GM23338 (cell line): ENCODE measurements around the gene MPST. TPM values are rescaled to one million over a fixed set of nuclear protein-coding genes. Genes with fewer than 3 reads are reported as not detected.

Experiments used
- ATAC-seq: fragments of 200-7000 bp; cut with Tn5 transposase; 3 replicates; pipeline ENCODE4 v1.9.1; 2020
- DNase-seq: peaks from one replicate; pipeline ENCODE4 v3.0.0-alpha.2; 2015; ENCODE audit warnings: low spot score
- H2AFZ ChIP-seq: fragments of 200-600 bp; sonication (generic); 2 replicates; pipeline ENCODE4 v1.8.0; 2016; ENCODE audit warnings: antibody characterized with exemption, mild to moderate bottlenecking, moderate library complexity
- H3F3A ChIP-seq: fragments of 200-600 bp; sonication (generic); replicated peaks from 2 replicates; pipeline ENCODE4 v1.8.0; 2017; ENCODE audit warnings: antibody characterized with exemption, mixed run types, low read depth
- H3K27ac ChIP-seq: fragments of 200-600 bp; sonication (generic); 2 replicates; pipeline ENCODE4 v1.6.1; 2016; ENCODE audit warnings: low read depth
- H3K27me3 ChIP-seq: fragments of 200-600 bp; sonication (generic); 2 replicates; pipeline ENCODE4 v1.8.0; 2016; ENCODE audit warnings: mild to moderate bottlenecking, mixed run types, moderate library complexity; ENCODE audit not compliant: insufficient read depth
- H3K36me3 ChIP-seq: fragments of 200-600 bp; sonication (generic); 2 replicates; pipeline ENCODE4 v1.8.0; 2016; ENCODE audit warnings: mild to moderate bottlenecking; ENCODE audit not compliant: insufficient read depth
- H3K4me1 ChIP-seq: fragments of 200-600 bp; sonication (generic); 2 replicates; pipeline ENCODE4 v1.8.0; 2016; ENCODE audit warnings: mild to moderate bottlenecking, moderate library complexity; ENCODE audit not compliant: insufficient read depth
- H3K4me2 ChIP-seq: fragments of 200-600 bp; sonication (generic); 2 replicates; pipeline ENCODE4 v1.7.1; 2017; ENCODE audit warnings: mixed run types
- H3K4me3 ChIP-seq: fragments of 200-600 bp; sonication (generic); 2 replicates; pipeline ENCODE4 v1.6.1; 2016; ENCODE audit warnings: mixed run types
- H3K79me2 ChIP-seq: fragments of 200-600 bp; sonication (generic); replicated peaks from 2 replicates; pipeline ENCODE4 v1.8.0; 2017; ENCODE audit warnings: mild to moderate bottlenecking; ENCODE audit not compliant: insufficient read depth
- H3K9me2 ChIP-seq: fragments of 200-600 bp; sonication (generic); 2 replicates; pipeline ENCODE4 v1.8.0; 2017; ENCODE audit not compliant: insufficient read depth
- H4K20me1 ChIP-seq: fragments of 200-600 bp; sonication (generic); replicated peaks from 2 replicates; pipeline ENCODE4 v1.8.0; 2017; ENCODE audit warnings: mild to moderate bottlenecking; ENCODE audit not compliant: insufficient read depth
- H3K27ac Mint-ChIP-seq: 2 replicates; pipeline ENCODE4 v1.8.0; 2020; ENCODE audit warnings: inconsistent platforms, mild to moderate bottlenecking, moderate library complexity, mixed read lengths
- H3K27me3 Mint-ChIP-seq: 3 replicates; pipeline ENCODE4 v1.8.0; 2022; ENCODE audit warnings: low read depth, mild to moderate bottlenecking, moderate library complexity, mixed read lengths, inconsistent platforms; ENCODE audit not compliant: insufficient read depth, poor library complexity
- H3K36me3 Mint-ChIP-seq: 3 replicates; pipeline ENCODE4 v1.8.0; 2021; ENCODE audit warnings: low read depth, mild to moderate bottlenecking, inconsistent platforms, moderate library complexity, mixed read lengths
- H3K4me1 Mint-ChIP-seq: 3 replicates; pipeline ENCODE4 v1.8.0; 2020; ENCODE audit warnings: mild to moderate bottlenecking, inconsistent platforms, mixed read lengths
- H3K4me3 Mint-ChIP-seq: 3 replicates; pipeline ENCODE4 v1.8.0; 2021; ENCODE audit warnings: moderate library complexity, mild to moderate bottlenecking, inconsistent platforms, mixed read lengths
- H3K9me3 Mint-ChIP-seq: 3 replicates; pipeline ENCODE4 v1.8.0; 2020; ENCODE audit warnings: moderate library complexity, mild to moderate bottlenecking, inconsistent platforms, mixed read lengths
- CREB1 ChIP-seq: fragments of 250-450 bp; sonication (Bioruptor Pico); IDR thresholded peaks from 2 replicates; pipeline ENCODE4 v1.5.0; 2020; ENCODE audit warnings: low read depth, mild to moderate bottlenecking, moderate library complexity
- EZH2 ChIP-seq: fragments of 200-600 bp; sonication (generic); IDR thresholded peaks from one replicate; pipeline ENCODE4 v1.8.0; 2017; ENCODE audit warnings: antibody characterized with exemption, mild to moderate bottlenecking, low read depth; ENCODE audit not compliant: unreplicated experiment
- EZH2phosphoT487 ChIP-seq: fragments of 200-600 bp; sonication (generic); IDR thresholded peaks from one replicate; pipeline ENCODE4 v1.8.1; 2018; ENCODE audit warnings: antibody characterized with exemption; ENCODE audit not compliant: unreplicated experiment
- JUNB ChIP-seq: IDR thresholded peaks from one replicate; pipeline ENCODE4 v1.6.1; 2016; ENCODE audit warnings: antibody characterized with exemption; ENCODE audit not compliant: unreplicated experiment
- NANOG ChIP-seq: IDR thresholded peaks from 2 replicates; pipeline ENCODE4 v1.6.1; 2016; ENCODE audit warnings: antibody characterized with exemption, borderline replicate concordance
- POLR2AphosphoS5 ChIP-seq: IDR thresholded peaks from 2 replicates; pipeline ENCODE4 v1.6.1; 2016; ENCODE audit warnings: antibody characterized with exemption, low read depth
- STAT1 ChIP-seq: IDR thresholded peaks from one replicate; pipeline ENCODE4 v1.6.1; 2016; ENCODE audit warnings: antibody characterized with exemption; ENCODE audit not compliant: unreplicated experiment
- ZNF114 ChIP-seq: fragments of 250-450 bp; sonication (Bioruptor Pico); IDR thresholded peaks from 2 replicates; pipeline ENCODE4 v1.5.0; 2020; ENCODE audit warnings: mild to moderate bottlenecking, moderate library complexity
- ZNF331 ChIP-seq: fragments of 250-450 bp; sonication (Bioruptor Pico); IDR thresholded peaks from 2 replicates; pipeline ENCODE4 v1.5.0; 2020; ENCODE audit warnings: low read depth, mild to moderate bottlenecking, moderate library complexity
- polyA plus RNA-seq: library from polyadenylated mRNA; unstranded; fragments of >200 nt; fragmentation: Nextera tagmentation; extraction: Ambion mirVana; gene quantifications from 2 replicates; pipeline ENCODE4 v1.2.1, GENCODE V29; 2016
- total RNA-seq: library from RNA; depleted of rRNA; stranded (reverse); fragments of >200 nt; shearing (Covaris generic); gene quantifications from 2 replicates; pipeline ENCODE4 v1.2.3, GENCODE V29; 2014
- TF ChIP-seq, protein P1 (sequence below): IDR thresholded peaks from one replicate; pipeline ENCODE4 v1.6.1; 2018; ENCODE audit warnings: antibody characterized with exemption; ENCODE audit not compliant: unreplicated experiment
- TF ChIP-seq, protein P2 (sequence below): IDR thresholded peaks from 2 replicates; pipeline ENCODE4 v1.6.1; 2016; ENCODE audit warnings: antibody characterized with exemption
- TF ChIP-seq, protein P3 (sequence below), 2 experiments: fragments of 200-600 bp in 1 of 2; sonication (generic) in 1 of 2; conservative IDR thresholded peaks; 2 replicates each; pipeline versions ENCODE4 v1.5.1 to v1.6.1; 2016 to 2017; ENCODE audit warnings: antibody characterized with exemption in 2 of 2, low read depth in 2 of 2, mild to moderate bottlenecking in 2 of 2, moderate library complexity in 1 of 2

MPST gene
- total and polyA plus RNA-seq, 2 experiments from 2014 or later = 86.2 to 158 TPM

GRCh38 chr22:37070334-37070733 is 50.8 kb downstream of the MPST start:
- H2AFZ ChIP-seq = no peak overlapping the region
- Mint-ChIP-seq H3K9me3 (no peaks in the 10 kb centered on the region; the same call in 2 of the 3 replicates), H3K4me3 (no peak overlapping the region), H3K27me3 (peaks cover 48% of the 10 kb centered on the region), H3K27ac (no peak overlapping the region), H3K4me1 (peaks cover 7% of the 10 kb centered on the region; the same call in 2 of the 3 replicates), H3K36me3 (peaks cover 2% of the 10 kb centered on the region; the same call in 1 of the 3 replicates)
- H3K4me3 ChIP-seq = no peak overlapping the region
- H3K36me3 ChIP-seq = no peaks in the 10 kb centered on the region
- no peak for DNase-seq
- H3K4me2 ChIP-seq = no peak overlapping the region
- H3K9me2 ChIP-seq = 0 out of 2 replicates have a peak, but pooled peaks cover 8% of the 10 kb centered on the region
- no peaks in the 10 kb centered on the region for H3F3A ChIP-seq
- ATAC-seq = no peak
- no peaks in the 10 kb centered on the region for H4K20me1 ChIP-seq
- no peaks in the 10 kb centered on the region for H3K79me2 ChIP-seq
- H3K27ac ChIP-seq = no peak overlapping the region
- no peak for TF ChIP-seq NANOG
- no peak for TF ChIP-seq ZNF114 (CRISPR knock-in tag)
- no peak for TF ChIP-seq EZH2phosphoT487
- TF ChIP-seq, protein P1, sequence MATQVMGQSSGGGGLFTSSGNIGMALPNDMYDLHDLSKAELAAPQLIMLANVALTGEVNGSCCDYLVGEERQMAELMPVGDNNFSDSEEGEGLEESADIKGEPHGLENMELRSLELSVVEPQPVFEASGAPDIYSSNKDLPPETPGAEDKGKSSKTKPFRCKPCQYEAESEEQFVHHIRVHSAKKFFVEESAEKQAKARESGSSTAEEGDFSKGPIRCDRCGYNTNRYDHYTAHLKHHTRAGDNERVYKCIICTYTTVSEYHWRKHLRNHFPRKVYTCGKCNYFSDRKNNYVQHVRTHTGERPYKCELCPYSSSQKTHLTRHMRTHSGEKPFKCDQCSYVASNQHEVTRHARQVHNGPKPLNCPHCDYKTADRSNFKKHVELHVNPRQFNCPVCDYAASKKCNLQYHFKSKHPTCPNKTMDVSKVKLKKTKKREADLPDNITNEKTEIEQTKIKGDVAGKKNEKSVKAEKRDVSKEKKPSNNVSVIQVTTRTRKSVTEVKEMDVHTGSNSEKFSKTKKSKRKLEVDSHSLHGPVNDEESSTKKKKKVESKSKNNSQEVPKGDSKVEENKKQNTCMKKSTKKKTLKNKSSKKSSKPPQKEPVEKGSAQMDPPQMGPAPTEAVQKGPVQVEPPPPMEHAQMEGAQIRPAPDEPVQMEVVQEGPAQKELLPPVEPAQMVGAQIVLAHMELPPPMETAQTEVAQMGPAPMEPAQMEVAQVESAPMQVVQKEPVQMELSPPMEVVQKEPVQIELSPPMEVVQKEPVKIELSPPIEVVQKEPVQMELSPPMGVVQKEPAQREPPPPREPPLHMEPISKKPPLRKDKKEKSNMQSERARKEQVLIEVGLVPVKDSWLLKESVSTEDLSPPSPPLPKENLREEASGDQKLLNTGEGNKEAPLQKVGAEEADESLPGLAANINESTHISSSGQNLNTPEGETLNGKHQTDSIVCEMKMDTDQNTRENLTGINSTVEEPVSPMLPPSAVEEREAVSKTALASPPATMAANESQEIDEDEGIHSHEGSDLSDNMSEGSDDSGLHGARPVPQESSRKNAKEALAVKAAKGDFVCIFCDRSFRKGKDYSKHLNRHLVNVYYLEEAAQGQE = no peak
- TF ChIP-seq, protein P2, sequence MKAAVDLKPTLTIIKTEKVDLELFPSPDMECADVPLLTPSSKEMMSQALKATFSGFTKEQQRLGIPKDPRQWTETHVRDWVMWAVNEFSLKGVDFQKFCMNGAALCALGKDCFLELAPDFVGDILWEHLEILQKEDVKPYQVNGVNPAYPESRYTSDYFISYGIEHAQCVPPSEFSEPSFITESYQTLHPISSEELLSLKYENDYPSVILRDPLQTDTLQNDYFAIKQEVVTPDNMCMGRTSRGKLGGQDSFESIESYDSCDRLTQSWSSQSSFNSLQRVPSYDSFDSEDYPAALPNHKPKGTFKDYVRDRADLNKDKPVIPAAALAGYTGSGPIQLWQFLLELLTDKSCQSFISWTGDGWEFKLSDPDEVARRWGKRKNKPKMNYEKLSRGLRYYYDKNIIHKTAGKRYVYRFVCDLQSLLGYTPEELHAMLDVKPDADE = no peak
- TF ChIP-seq ZNF331 = no peak
- TF ChIP-seq STAT1 = no peak
- H3K4me1 ChIP-seq = peaks cover 5% of the 10 kb centered on the region; the same call in 1 of the 2 replicates
- peaks cover 65% of the 10 kb centered on the region for H3K27me3 ChIP-seq

DNA sequence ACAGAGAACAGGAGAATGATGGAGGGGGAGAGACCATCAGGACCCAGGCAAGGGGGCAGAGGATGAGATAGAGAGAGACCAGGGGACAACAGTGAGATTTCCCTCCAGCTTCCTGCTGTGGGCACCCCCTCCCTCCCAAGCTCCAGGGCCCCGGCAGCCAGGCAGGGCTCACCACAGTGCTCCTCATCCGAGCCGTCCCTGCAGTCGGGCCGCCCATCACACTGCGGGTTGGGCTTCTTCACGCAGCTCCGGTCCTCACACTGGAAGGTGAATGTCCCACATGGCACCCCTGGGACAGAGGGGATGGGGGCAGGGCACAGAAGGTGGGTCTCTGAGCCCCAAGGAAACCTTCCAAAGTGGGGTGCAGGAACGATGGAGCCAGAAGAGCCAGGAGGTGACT is 51.2 kb downstream of the MPST start:
- no peaks in the 10 kb centered on the region for H3K79me2 ChIP-seq
- DNase-seq = no peak
- H3K27ac ChIP-seq = no peak overlapping the region
- H3F3A ChIP-seq = no peaks in the 10 kb centered on the region
- Mint-ChIP-seq H3K9me3 (no peaks in the 10 kb centered on the region; the same call in 2 of the 3 replicates), H3K4me1 (peaks cover 7% of the 10 kb centered on the region; the same call in 2 of the 3 replicates), H3K36me3 (peaks cover 2% of the 10 kb centered on the region; the same call in 1 of the 3 replicates), H3K27ac (no peak overlapping the region), H3K27me3 (peaks cover 51% of the 10 kb centered on the region), H3K4me3 (no peak overlapping the region)
- 0 out of 2 replicates have a peak, but pooled peaks cover 8% of the 10 kb centered on the region for H3K9me2 ChIP-seq
- peaks cover 5% of the 10 kb centered on the region; the same call in 1 of the 2 replicates for H3K4me1 ChIP-seq
- H2AFZ ChIP-seq = no peak overlapping the region
- no peaks in the 10 kb centered on the region for H3K36me3 ChIP-seq
- H3K4me3 ChIP-seq = no peak overlapping the region
- ATAC-seq = no peak
- H3K27me3 ChIP-seq = peaks cover 65% of the 10 kb centered on the region
- no peaks in the 10 kb centered on the region for H4K20me1 ChIP-seq
- H3K4me2 ChIP-seq = no peak overlapping the region
- no peak for TF ChIP-seq NANOG
- no peak for TF ChIP-seq EZH2
- no peak for TF ChIP-seq CREB1 (CRISPR knock-in tag)
- TF ChIP-seq, protein P3, sequence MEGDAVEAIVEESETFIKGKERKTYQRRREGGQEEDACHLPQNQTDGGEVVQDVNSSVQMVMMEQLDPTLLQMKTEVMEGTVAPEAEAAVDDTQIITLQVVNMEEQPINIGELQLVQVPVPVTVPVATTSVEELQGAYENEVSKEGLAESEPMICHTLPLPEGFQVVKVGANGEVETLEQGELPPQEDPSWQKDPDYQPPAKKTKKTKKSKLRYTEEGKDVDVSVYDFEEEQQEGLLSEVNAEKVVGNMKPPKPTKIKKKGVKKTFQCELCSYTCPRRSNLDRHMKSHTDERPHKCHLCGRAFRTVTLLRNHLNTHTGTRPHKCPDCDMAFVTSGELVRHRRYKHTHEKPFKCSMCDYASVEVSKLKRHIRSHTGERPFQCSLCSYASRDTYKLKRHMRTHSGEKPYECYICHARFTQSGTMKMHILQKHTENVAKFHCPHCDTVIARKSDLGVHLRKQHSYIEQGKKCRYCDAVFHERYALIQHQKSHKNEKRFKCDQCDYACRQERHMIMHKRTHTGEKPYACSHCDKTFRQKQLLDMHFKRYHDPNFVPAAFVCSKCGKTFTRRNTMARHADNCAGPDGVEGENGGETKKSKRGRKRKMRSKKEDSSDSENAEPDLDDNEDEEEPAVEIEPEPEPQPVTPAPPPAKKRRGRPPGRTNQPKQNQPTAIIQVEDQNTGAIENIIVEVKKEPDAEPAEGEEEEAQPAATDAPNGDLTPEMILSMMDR (conservative IDR thresholded peaks at IDR 0.05; ENCODE audit: low read depth in 2 of 2) = no peak
- no peak for TF ChIP-seq POLR2AphosphoS5
- no peak for TF ChIP-seq JUNB
- TF ChIP-seq EZH2phosphoT487 = no peak
- TF ChIP-seq STAT1 = no peak
